Measurements from ENCODE around the gene RAB11FIP4.
A peak's percentile ranks its signal among the peaks of the same experiment; 100 is the strongest.

The RAB11FIP4 gene

GRCh38 chr17:31523862-31524730 lies 132.6 kb downstream of the RAB11FIP4 start:
- no peaks in the 10 kb centered on the region for H3K9me3 ChIP-seq (ENCODE audit: control insufficient read depth, insufficient read depth, low read depth, low read length)
- TF ChIP-seq SETDB1 (IDR thresholded peaks at IDR 0.05; ENCODE audit: insufficient read length, low read length) (peak; percentile 18), ZNF37A (tag by site-specific recombination; IDR thresholded peaks at IDR 0.05) (no peak)
- CTCF ChIA-PET: interaction anchor here (0.6 to 9.5 kb wide), 14 partner anchors 10 to 362 kb away, joined by 3 to 111 read pairs (median 6); no protein-coding TSS in a partner anchor
- H3K27ac ChIP-seq (ENCODE audit: extremely low read depth, low read depth, low read length): no peak overlapping the region
- peaks cover 0 to 23% of the 10 kb centered on the region in 2 experiments; a peak in 1 of 3 replicates for H3K36me3 ChIP-seq (ENCODE audit: control insufficient read depth in 2 of 2, insufficient read depth in 1 of 2, low read length in 2 of 2)
- H3K4me1 ChIP-seq (ENCODE audit: control insufficient read depth, insufficient read depth, low read length): no peaks in the 10 kb centered on the region; the same call in 1 of the 2 replicates
- POLR2A ChIA-PET: interaction anchor here (0.9 kb wide), 1 partner anchor 431 kb away, joined by 5 read pairs; no protein-coding TSS in a partner anchor
- H3K4me3 ChIP-seq (ENCODE audit: low read depth, low read length): no peak overlapping the region

GRCh38 chr17:31524926-31525800 lies 133.7 kb downstream of the RAB11FIP4 start:
- Histone ChIP-seq H3K4me1 (ENCODE audit: control insufficient read depth, insufficient read depth, low read length) (no peaks in the 10 kb centered on the region; the same call in 1 of the 2 replicates), H3K27ac (ENCODE audit: extremely low read depth, low read depth, low read length) (no peak overlapping the region), H3K9me3 (ENCODE audit: control insufficient read depth, insufficient read depth, low read depth, low read length) (no peaks in the 10 kb centered on the region), H3K36me3 (ENCODE audit: control insufficient read depth in 2 of 2, insufficient read depth in 1 of 2, low read length in 2 of 2) (peaks cover 0 to 26% of the 10 kb centered on the region in 2 experiments; a peak in 1 of 3 replicates), H3K4me3 (ENCODE audit: low read depth, low read length) (no peak overlapping the region)
- ChIA-PET POLR2A (interaction anchor here (0.9 kb wide), 1 partner anchor 432 kb away, joined by 5 read pairs; no protein-coding TSS in a partner anchor), CTCF (interaction anchor here (0.5 to 9.5 kb wide), 24 partner anchors 9 to 1239 kb away, joined by 3 to 111 read pairs (median 4); no protein-coding TSS in a partner anchor)
- TF ChIP-seq ZNF211 (tag by site-specific recombination; IDR thresholded peaks at IDR 0.05; ENCODE audit: low read depth) (no peak), ZNF610 (tag by site-specific recombination; IDR thresholded peaks at IDR 0.05; ENCODE audit: borderline replicate concordance) (no peak), ZNF133 (tag by site-specific recombination; IDR thresholded peaks at IDR 0.05) (no peak), TRIM28 (IDR thresholded peaks at IDR 0.05; ENCODE audit: borderline replicate concordance, low read length) (peak; percentile 25; the same call in 1 of the 2 replicates), ZNF549 (tag by site-specific recombination; IDR thresholded peaks at IDR 0.05) (no peak), ZNF24 (tag by site-specific recombination; IDR thresholded peaks at IDR 0.05) (no peak), ZNF600 (tag by site-specific recombination; IDR thresholded peaks at IDR 0.05) (0 out of 2 replicates have a peak, but pooled peaks have one; percentile 17), ZNF335 (tag by site-specific recombination; conservative IDR thresholded peaks at IDR 0.05) (peak; percentile 24; the same call in 1 of the 2 replicates), ZNF580 (tag by site-specific recombination; IDR thresholded peaks at IDR 0.05) (no peak), ZSCAN18 (tag by site-specific recombination; IDR thresholded peaks at IDR 0.05) (no peak), ZBTB48 (tag by site-specific recombination; IDR thresholded peaks at IDR 0.05) (peak; percentile 67; the same call in 1 of the 2 replicates), ZBTB1 (tag by site-specific recombination; IDR thresholded peaks at IDR 0.05) (no peak), IKZF3 (tag by site-specific recombination; IDR thresholded peaks at IDR 0.05) (peak; percentile 29; the same call in 1 of the 2 replicates), ZNF184 (tag by site-specific recombination; IDR thresholded peaks at IDR 0.05) (no peak), MZF1 (tag by site-specific recombination; IDR thresholded peaks at IDR 0.05; ENCODE audit: borderline replicate concordance) (no peak), ZSCAN30 (tag by site-specific recombination; IDR thresholded peaks at IDR 0.05) (0 out of 2 replicates have a peak, but pooled peaks have one; percentile 49), ZNF626 (tag by site-specific recombination; IDR thresholded peaks at IDR 0.05) (no peak)
- TF ChIP-seq, protein P1, sequence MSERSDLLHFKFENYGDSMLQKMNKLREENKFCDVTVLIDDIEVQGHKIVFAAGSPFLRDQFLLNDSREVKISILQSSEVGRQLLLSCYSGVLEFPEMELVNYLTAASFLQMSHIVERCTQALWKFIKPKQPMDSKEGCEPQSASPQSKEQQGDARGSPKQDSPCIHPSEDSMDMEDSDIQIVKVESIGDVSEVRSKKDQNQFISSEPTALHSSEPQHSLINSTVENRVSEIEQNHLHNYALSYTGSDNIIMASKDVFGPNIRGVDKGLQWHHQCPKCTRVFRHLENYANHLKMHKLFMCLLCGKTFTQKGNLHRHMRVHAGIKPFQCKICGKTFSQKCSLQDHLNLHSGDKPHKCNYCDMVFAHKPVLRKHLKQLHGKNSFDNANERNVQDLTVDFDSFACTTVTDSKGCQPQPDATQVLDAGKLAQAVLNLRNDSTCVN (tag by site-specific recombination; optimal IDR thresholded peaks at IDR 0.05): peak; percentile 19
- TF ChIP-seq, protein P2, sequence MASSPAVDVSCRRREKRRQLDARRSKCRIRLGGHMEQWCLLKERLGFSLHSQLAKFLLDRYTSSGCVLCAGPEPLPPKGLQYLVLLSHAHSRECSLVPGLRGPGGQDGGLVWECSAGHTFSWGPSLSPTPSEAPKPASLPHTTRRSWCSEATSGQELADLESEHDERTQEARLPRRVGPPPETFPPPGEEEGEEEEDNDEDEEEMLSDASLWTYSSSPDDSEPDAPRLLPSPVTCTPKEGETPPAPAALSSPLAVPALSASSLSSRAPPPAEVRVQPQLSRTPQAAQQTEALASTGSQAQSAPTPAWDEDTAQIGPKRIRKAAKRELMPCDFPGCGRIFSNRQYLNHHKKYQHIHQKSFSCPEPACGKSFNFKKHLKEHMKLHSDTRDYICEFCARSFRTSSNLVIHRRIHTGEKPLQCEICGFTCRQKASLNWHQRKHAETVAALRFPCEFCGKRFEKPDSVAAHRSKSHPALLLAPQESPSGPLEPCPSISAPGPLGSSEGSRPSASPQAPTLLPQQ (tag by site-specific recombination; IDR thresholded peaks at IDR 0.05): 0 out of 2 replicates have a peak, but pooled peaks have one; percentile 38
- TF ChIP-seq, protein P3, sequence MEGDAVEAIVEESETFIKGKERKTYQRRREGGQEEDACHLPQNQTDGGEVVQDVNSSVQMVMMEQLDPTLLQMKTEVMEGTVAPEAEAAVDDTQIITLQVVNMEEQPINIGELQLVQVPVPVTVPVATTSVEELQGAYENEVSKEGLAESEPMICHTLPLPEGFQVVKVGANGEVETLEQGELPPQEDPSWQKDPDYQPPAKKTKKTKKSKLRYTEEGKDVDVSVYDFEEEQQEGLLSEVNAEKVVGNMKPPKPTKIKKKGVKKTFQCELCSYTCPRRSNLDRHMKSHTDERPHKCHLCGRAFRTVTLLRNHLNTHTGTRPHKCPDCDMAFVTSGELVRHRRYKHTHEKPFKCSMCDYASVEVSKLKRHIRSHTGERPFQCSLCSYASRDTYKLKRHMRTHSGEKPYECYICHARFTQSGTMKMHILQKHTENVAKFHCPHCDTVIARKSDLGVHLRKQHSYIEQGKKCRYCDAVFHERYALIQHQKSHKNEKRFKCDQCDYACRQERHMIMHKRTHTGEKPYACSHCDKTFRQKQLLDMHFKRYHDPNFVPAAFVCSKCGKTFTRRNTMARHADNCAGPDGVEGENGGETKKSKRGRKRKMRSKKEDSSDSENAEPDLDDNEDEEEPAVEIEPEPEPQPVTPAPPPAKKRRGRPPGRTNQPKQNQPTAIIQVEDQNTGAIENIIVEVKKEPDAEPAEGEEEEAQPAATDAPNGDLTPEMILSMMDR (tag by site-specific recombination; IDR thresholded peaks at IDR 0.05): peak; percentile 80

All from HEK293 (cell line).